Activated T-helper 2 cell treated with anti-CD3 and anti-CD28 coated beads, Interferon-gamma antibody, Interleukin-2, Interleukin-4, amounts not matched to agents 10 μg/mL and 5 μg/mL and 100 μg/mL, durations not matched to agents 14 hours and 24 hours and 36 hours (primary cell): ENCODE measurements around the gene YLPM1. TPM values are rescaled to one million over a fixed set of nuclear protein-coding genes. Genes with fewer than 3 reads are reported as not detected.

Experiments used
- DNase-seq: peaks from one replicate; pipeline ENCODE4 v3.0.0; 2021; ENCODE audit warnings: low spot score
- H3K27ac Mint-ChIP-seq: one replicate; pipeline ENCODE4 v1.8.0; 2021; ENCODE audit warnings: mixed read lengths
- H3K27me3 Mint-ChIP-seq: one replicate; pipeline ENCODE4 v1.8.0; 2021; ENCODE audit warnings: low read depth, mixed read lengths
- H3K36me3 Mint-ChIP-seq: one replicate; pipeline ENCODE4 v1.8.0; 2021; ENCODE audit warnings: low read depth, mixed read lengths
- H3K4me1 Mint-ChIP-seq: one replicate; pipeline ENCODE4 v1.8.0; 2021; ENCODE audit warnings: low read depth, mixed read lengths
- H3K4me3 Mint-ChIP-seq: one replicate; pipeline ENCODE4 v1.8.0; 2021; ENCODE audit warnings: low read depth, mild to moderate bottlenecking, moderate library complexity, mixed read lengths
- H3K9me3 Mint-ChIP-seq: one replicate; pipeline ENCODE4 v1.8.0; 2021; ENCODE audit warnings: mixed read lengths
- intact Hi-C: fragments of 100-400 bp; cut with micrococcal nuclease; formaldehyde crosslinking; loops from one replicate; pipeline ENCODE4 v1.15.1; 2023
- total RNA-seq: library from RNA; stranded (reverse); gene quantifications from 2 replicates; pipeline ENCODE4 v1.2.3, GENCODE V29; 2022

YLPM1 gene
- total RNA-seq, 1 donor from 2014 or later = 75.1 TPM

GRCh38 chr14:74800780-74801179 lies 37.7 kb downstream of the YLPM1 start:
- Mint-ChIP-seq H3K27ac (no peak overlapping the region), H3K27me3 (no peaks in the 10 kb centered on the region), H3K4me1 (peaks cover 6% of the 10 kb centered on the region), H3K36me3 (peaks cover 46% of the 10 kb centered on the region), H3K9me3 (no peaks in the 10 kb centered on the region), H3K4me3 (no peak overlapping the region)
- intact Hi-C loops = no loop called here
- no peak for DNase-seq

GRCh38 chr14:74801396-74801795 lies 38.3 kb downstream of the YLPM1 start:
- peaks cover 3% of the 10 kb centered on the region for H3K4me1 Mint-ChIP-seq
- no peak overlapping the region for H3K27ac Mint-ChIP-seq
- no peak overlapping the region for H3K4me3 Mint-ChIP-seq
- intact Hi-C loops = no loop called here
- H3K27me3 Mint-ChIP-seq = no peaks in the 10 kb centered on the region
- DNase-seq = no peak
- peaks cover 43% of the 10 kb centered on the region for H3K36me3 Mint-ChIP-seq
- no peaks in the 10 kb centered on the region for H3K9me3 Mint-ChIP-seq

GRCh38 chr14:74804219-74804825 lies 41.2 kb downstream of the YLPM1 start:
- Mint-ChIP-seq H3K4me3 (no peak overlapping the region), H3K36me3 (peaks cover 36% of the 10 kb centered on the region), H3K9me3 (no peaks in the 10 kb centered on the region), H3K27ac (no peak overlapping the region), H3K4me1 (peaks cover 1% of the 10 kb centered on the region), H3K27me3 (no peaks in the 10 kb centered on the region)
- intact Hi-C loops = loop anchor here (2.0 kb wide), 1 partner anchor 196 kb away; no protein-coding TSS in a partner anchor
- no peak for DNase-seq

GRCh38 chr14:74807853-74808545 lies 44.9 kb downstream of the YLPM1 start:
- H3K4me1 Mint-ChIP-seq = peaks cover 1% of the 10 kb centered on the region
- DNase-seq = no peak
- H3K27me3 Mint-ChIP-seq = no peaks in the 10 kb centered on the region

GRCh38 chr14:74816124-74816523 lies 53.0 kb downstream of the YLPM1 start:
- no peak for DNase-seq
- Mint-ChIP-seq H3K4me1 (peaks cover 5% of the 10 kb centered on the region), H3K27me3 (no peaks in the 10 kb centered on the region), H3K9me3 (no peaks in the 10 kb centered on the region), H3K27ac (no peak overlapping the region), H3K36me3 (peaks cover 85% of the 10 kb centered on the region), H3K4me3 (no peak overlapping the region)
- intact Hi-C loops = no loop called here

More at GRCh38 chr14:74807853-74808545, 44.9 kb downstream of the YLPM1 start:
- Mint-ChIP-seq H3K9me3 (no peaks in the 10 kb centered on the region), H3K27ac (no peak overlapping the region), H3K4me3 (no peak overlapping the region), H3K36me3 (peaks cover 52% of the 10 kb centered on the region)
- intact Hi-C loops = no loop called here

- Mint-ChIP-seq H3K27me3 (no peaks in the 10 kb centered on the region), H3K9me3 (no peaks in the 10 kb centered on the region), H3K4me3 (no peak overlapping the region), H3K4me1 (peaks cover 2% of the 10 kb centered on the region), H3K27ac (no peak overlapping the region), H3K36me3 (peaks cover 65% of the 10 kb centered on the region)
- DNase-seq = no peak
- intact Hi-C loops = no loop called here
Observed at GRCh38 chr14:74820288-74820687, 57.2 kb downstream of the YLPM1 start.

GRCh38 chr14:74821267-74821915 lies 58.3 kb downstream of the YLPM1 start:
- no peak for DNase-seq
- intact Hi-C loops = no loop called here
- peaks cover 2% of the 10 kb centered on the region for H3K4me1 Mint-ChIP-seq
- H3K4me3 Mint-ChIP-seq = no peak overlapping the region
- H3K36me3 Mint-ChIP-seq = peaks cover 55% of the 10 kb centered on the region
- no peaks in the 10 kb centered on the region for H3K27me3 Mint-ChIP-seq
- H3K9me3 Mint-ChIP-seq = no peaks in the 10 kb centered on the region
- no peak overlapping the region for H3K27ac Mint-ChIP-seq

- no peak overlapping the region for H3K4me3 Mint-ChIP-seq
- H3K36me3 Mint-ChIP-seq = peaks cover 46% of the 10 kb centered on the region
- intact Hi-C loops = no loop called here
Observed at GRCh38 chr14:74824997-74825396, 61.9 kb downstream of the YLPM1 start.

GRCh38 chr14:74826574-74826973 lies 63.5 kb downstream of the YLPM1 start:
- H3K27me3 Mint-ChIP-seq = no peaks in the 10 kb centered on the region
- peaks cover 39% of the 10 kb centered on the region for H3K36me3 Mint-ChIP-seq
- H3K27ac Mint-ChIP-seq = no peak overlapping the region
- no peak overlapping the region for H3K4me3 Mint-ChIP-seq
- no peaks in the 10 kb centered on the region for H3K4me1 Mint-ChIP-seq
- no peaks in the 10 kb centered on the region for H3K9me3 Mint-ChIP-seq
- intact Hi-C loops = no loop called here
- no peak for DNase-seq

More at GRCh38 chr14:74824997-74825396, 61.9 kb downstream of the YLPM1 start:
- Mint-ChIP-seq H3K27me3 (no peaks in the 10 kb centered on the region), H3K4me1 (peaks cover 2% of the 10 kb centered on the region), H3K27ac (no peak overlapping the region), H3K9me3 (no peaks in the 10 kb centered on the region)
- no peak for DNase-seq

GRCh38 chr14:74829251-74829650 lies 66.1 kb downstream of the YLPM1 start:
- Mint-ChIP-seq H3K27ac (no peak overlapping the region), H3K36me3 (peaks cover 31% of the 10 kb centered on the region), H3K9me3 (no peaks in the 10 kb centered on the region), H3K27me3 (no peaks in the 10 kb centered on the region), H3K4me1 (no peaks in the 10 kb centered on the region), H3K4me3 (no peak overlapping the region)
- DNase-seq = no peak
- intact Hi-C loops = no loop called here

GRCh38 chr14:74832849-74833248 lies 69.7 kb downstream of the YLPM1 start:
- intact Hi-C loops = no loop called here
- no peak for DNase-seq
- H3K9me3 Mint-ChIP-seq = no peaks in the 10 kb centered on the region
- peaks cover 47% of the 10 kb centered on the region for H3K36me3 Mint-ChIP-seq
- no peak overlapping the region for H3K4me3 Mint-ChIP-seq
- H3K4me1 Mint-ChIP-seq = peaks cover 30% of the 10 kb centered on the region
- H3K27ac Mint-ChIP-seq = no peak overlapping the region
- H3K27me3 Mint-ChIP-seq = no peaks in the 10 kb centered on the region

- DNase-seq = no peak
- H3K4me1 Mint-ChIP-seq = peaks cover 35% of the 10 kb centered on the region
- intact Hi-C loops = no loop called here
- peaks cover 36% of the 10 kb centered on the region for H3K36me3 Mint-ChIP-seq
- no peak overlapping the region for H3K4me3 Mint-ChIP-seq
- H3K9me3 Mint-ChIP-seq = no peaks in the 10 kb centered on the region
- no peaks in the 10 kb centered on the region for H3K27me3 Mint-ChIP-seq
- peak overlapping the region; percentile 16 for H3K27ac Mint-ChIP-seq
Observed at GRCh38 chr14:74834692-74835392, 71.7 kb downstream of the YLPM1 start.
